K562 (cell line): ENCODE data around the gene TSPAN15.

Experiments used
- CHD2 ChIP-seq: IDR thresholded peaks from 2 replicates; pipeline ENCODE4 v1.6.1; 2011; ENCODE audit warnings: low read depth, low read length
- POLR2A ChIP-seq: fragments of 450-650 bp; conservative IDR thresholded peaks from 2 replicates; pipeline ENCODE4 v1.6.1; 2016
- ZBTB9 ChIP-seq: fragments of 450-650 bp; formaldehyde crosslinking; IDR thresholded peaks from 2 replicates; pipeline ENCODE4 v1.4.0; 2020; ENCODE audit warnings: mild to moderate bottlenecking, moderate library complexity
- ZNF324 ChIP-seq: fragments of 250-450 bp; sonication (Bioruptor Pico); IDR thresholded peaks from 2 replicates; pipeline ENCODE4 v1.4.0; 2020; ENCODE audit warnings: mild to moderate bottlenecking

GRCh38 chr10:69516316-69516715 lies 65.1 kb downstream of the TSPAN15 start:
- TF ChIP-seq POLR2A: no peak
- no peak for TF ChIP-seq CHD2
- TF ChIP-seq ZNF324: no peak
- TF ChIP-seq ZBTB9 (CRISPR knock-in tag): no peak
